Smooth muscle cell (in vitro differentiated cells): Measurements from ENCODE around the gene PACSIN3. TPM values are rescaled to one million over a fixed set of nuclear protein-coding genes. Genes with fewer than 3 reads are reported as not detected.

Source experiments
- DNase-seq: peaks from one replicate; lab custom pipeline; 2025; ENCODE audit not compliant: unreplicated experiment; lab: John Stamatoyannopoulos, UW
- H2AFZ ChIP-seq: fragments of 200-600 bp; sonication (generic); 2 replicates; pipeline ENCODE4 v1.6.0; 2016; ENCODE audit warnings: antibody characterized with exemption, low read depth, mild to moderate bottlenecking
- H3F3A ChIP-seq: fragments of 200-600 bp; sonication (generic); 2 replicates; pipeline ENCODE4 v1.6.0; 2017; ENCODE audit warnings: antibody characterized with exemption, low read depth
- H3K27ac ChIP-seq: fragments of 200-600 bp; sonication (generic); 2 replicates; pipeline ENCODE4 v1.5.1; 2016; ENCODE audit warnings: low read depth, mild to moderate bottlenecking
- H3K27me3 ChIP-seq: fragments of 200-600 bp; sonication (generic); 2 replicates; pipeline ENCODE4 v1.6.1; 2016; ENCODE audit warnings: low read depth, mild to moderate bottlenecking
- H3K36me3 ChIP-seq: fragments of 200-600 bp; sonication (generic); 2 replicates; pipeline ENCODE4 v1.5.1; 2016; ENCODE audit warnings: low read depth
- H3K4me1 ChIP-seq: fragments of 200-600 bp; sonication (generic); 2 replicates; pipeline ENCODE4 v1.5.1; 2016; ENCODE audit warnings: low read depth
- H3K4me2 ChIP-seq: fragments of 200-600 bp; sonication (generic); 2 replicates; pipeline ENCODE4 v1.6.0; 2016; ENCODE audit warnings: mild to moderate bottlenecking
- H3K4me3 ChIP-seq: fragments of 200-600 bp; sonication (generic); 2 replicates; pipeline ENCODE4 v1.5.1; 2016; ENCODE audit warnings: mild to moderate bottlenecking
- H3K79me2 ChIP-seq: fragments of 200-600 bp; sonication (generic); 2 replicates; pipeline ENCODE4 v1.6.0; 2016; ENCODE audit warnings: low read depth, mild to moderate bottlenecking
- H3K9ac ChIP-seq: fragments of 200-600 bp; sonication (generic); 2 replicates; pipeline ENCODE4 v1.6.0; 2016; ENCODE audit warnings: low read depth
- H3K9me3 ChIP-seq: fragments of 200-600 bp; sonication (generic); replicated peaks from 2 replicates; pipeline ENCODE4 v1.5.1; 2016; ENCODE audit warnings: low read depth
- H4K20me1 ChIP-seq: fragments of 200-600 bp; sonication (generic); 2 replicates; pipeline ENCODE4 v1.6.0; 2016; ENCODE audit warnings: low read depth
- WGBS: methylation state at CpG from one replicate; pipeline ENCODE4 v1.1.7; 2016; ENCODE audit warnings: low lambda C conversion rate; 5-methylcytosine and 5-hydroxymethylcytosine counted together
- microRNA-seq: library from miRNA; unstranded; fragments of <30 nt; microRNA quantifications from one replicate; pipeline ENCODE4, GENCODE V29; 2016; ENCODE audit warnings: borderline number of aligned reads
- polyA plus RNA-seq: library from polyadenylated mRNA; unstranded; fragments of >200 nt; fragmentation: Nextera tagmentation; extraction: Ambion mirVana; gene quantifications from 2 replicates; pipeline ENCODE4 v1.2.1, GENCODE V29; 2016
- small RNA-seq: library from RNA; depleted of rRNA; stranded (forward); fragments of <200 nt; gene quantifications from one replicate; pipeline ENCODE3, GENCODE V24; 2014
- total RNA-seq: library from RNA; depleted of rRNA; stranded (reverse); fragments of >200 nt; gene quantifications from 2 replicates; pipeline ENCODE4 v1.2.3, GENCODE V29; 2014
- TF ChIP-seq, protein P1 (sequence below): fragments of 200-600 bp; sonication (generic); IDR thresholded peaks from 2 replicates; pipeline ENCODE4 v1.5.1; 2017; ENCODE audit warnings: borderline replicate concordance, mild to moderate bottlenecking, antibody characterized with exemption; ENCODE audit not compliant: insufficient read depth, poor library complexity, severe bottlenecking

PACSIN3 gene
- total and polyA plus RNA-seq, 2 experiments from 2014 or later = 27.3 to 55.7 TPM

DNA sequence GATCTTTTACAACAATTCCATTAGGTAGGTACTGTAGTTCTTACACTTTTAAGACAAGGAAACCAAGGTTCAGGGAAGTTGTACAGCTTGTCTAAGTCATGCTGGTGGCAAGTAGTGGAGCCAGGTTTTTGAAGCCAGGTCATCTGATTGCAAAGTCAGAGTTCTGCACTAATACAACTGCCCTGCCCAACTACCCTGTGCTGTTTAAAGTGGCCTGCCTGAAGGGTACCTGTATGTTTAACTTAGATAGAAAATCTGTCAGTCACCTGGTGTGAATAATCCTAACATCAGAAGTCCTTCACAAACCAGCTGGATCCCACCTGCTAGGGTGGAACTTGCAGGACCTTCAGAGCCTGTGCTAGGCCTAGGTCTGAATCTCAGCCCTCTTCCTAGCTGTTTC is 53.7 kb downstream of the PACSIN3 start:
- TF ChIP-seq, protein P1, sequence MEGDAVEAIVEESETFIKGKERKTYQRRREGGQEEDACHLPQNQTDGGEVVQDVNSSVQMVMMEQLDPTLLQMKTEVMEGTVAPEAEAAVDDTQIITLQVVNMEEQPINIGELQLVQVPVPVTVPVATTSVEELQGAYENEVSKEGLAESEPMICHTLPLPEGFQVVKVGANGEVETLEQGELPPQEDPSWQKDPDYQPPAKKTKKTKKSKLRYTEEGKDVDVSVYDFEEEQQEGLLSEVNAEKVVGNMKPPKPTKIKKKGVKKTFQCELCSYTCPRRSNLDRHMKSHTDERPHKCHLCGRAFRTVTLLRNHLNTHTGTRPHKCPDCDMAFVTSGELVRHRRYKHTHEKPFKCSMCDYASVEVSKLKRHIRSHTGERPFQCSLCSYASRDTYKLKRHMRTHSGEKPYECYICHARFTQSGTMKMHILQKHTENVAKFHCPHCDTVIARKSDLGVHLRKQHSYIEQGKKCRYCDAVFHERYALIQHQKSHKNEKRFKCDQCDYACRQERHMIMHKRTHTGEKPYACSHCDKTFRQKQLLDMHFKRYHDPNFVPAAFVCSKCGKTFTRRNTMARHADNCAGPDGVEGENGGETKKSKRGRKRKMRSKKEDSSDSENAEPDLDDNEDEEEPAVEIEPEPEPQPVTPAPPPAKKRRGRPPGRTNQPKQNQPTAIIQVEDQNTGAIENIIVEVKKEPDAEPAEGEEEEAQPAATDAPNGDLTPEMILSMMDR = no peak
- no peak overlapping the region for H3K4me2 ChIP-seq
- no peak overlapping the region for H3K27ac ChIP-seq
- no peaks in the 10 kb centered on the region for H3F3A ChIP-seq
- H4K20me1 ChIP-seq = peaks cover 11% of the 10 kb centered on the region
- no peaks in the 10 kb centered on the region for H3K79me2 ChIP-seq
- no peak for DNase-seq
- H3K9ac ChIP-seq = no peak overlapping the region
- H3K36me3 ChIP-seq = no peaks in the 10 kb centered on the region
- no peaks in the 10 kb centered on the region for H3K4me1 ChIP-seq
- H2AFZ ChIP-seq = no peak overlapping the region
- no peaks in the 10 kb centered on the region for H3K9me3 ChIP-seq
- no peaks in the 10 kb centered on the region for H3K27me3 ChIP-seq
- H3K4me3 ChIP-seq = no peak overlapping the region

DNA sequence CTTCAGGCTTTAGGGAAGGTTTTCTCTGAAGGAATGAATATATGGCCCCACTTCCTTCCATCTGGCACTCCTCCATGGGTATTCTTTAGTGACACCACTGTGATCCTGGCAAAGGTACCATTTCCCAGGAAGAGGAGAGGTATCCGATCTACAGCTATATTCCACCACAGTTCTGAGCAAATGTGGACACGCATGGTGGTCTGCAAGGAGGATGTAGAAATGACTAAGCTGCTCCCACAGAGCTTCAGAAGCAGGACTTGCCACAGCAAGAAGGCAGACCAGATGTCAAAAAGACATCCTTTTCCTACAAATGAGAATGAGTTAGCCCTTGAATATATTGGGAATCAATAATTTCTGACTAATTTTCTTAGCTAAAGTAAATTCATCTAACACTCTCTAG is 55.1 kb downstream of the PACSIN3 start:
- WGBS = 84% methylated on average over 2 of the region's 2 CpGs
- Histone ChIP-seq H3K36me3 (no peaks in the 10 kb centered on the region), H3K9me3 (no peaks in the 10 kb centered on the region), H3K4me2 (no peak overlapping the region), H3K27ac (no peak overlapping the region), H3K9ac (no peak overlapping the region), H3K4me3 (no peak overlapping the region), H4K20me1 (peaks cover 3% of the 10 kb centered on the region), H2AFZ (no peak overlapping the region), H3K4me1 (no peaks in the 10 kb centered on the region), H3K27me3 (no peaks in the 10 kb centered on the region), H3K79me2 (no peaks in the 10 kb centered on the region), H3F3A (no peaks in the 10 kb centered on the region)
- DNase-seq = no peak
- TF ChIP-seq, protein P1 = no peak

DNA sequence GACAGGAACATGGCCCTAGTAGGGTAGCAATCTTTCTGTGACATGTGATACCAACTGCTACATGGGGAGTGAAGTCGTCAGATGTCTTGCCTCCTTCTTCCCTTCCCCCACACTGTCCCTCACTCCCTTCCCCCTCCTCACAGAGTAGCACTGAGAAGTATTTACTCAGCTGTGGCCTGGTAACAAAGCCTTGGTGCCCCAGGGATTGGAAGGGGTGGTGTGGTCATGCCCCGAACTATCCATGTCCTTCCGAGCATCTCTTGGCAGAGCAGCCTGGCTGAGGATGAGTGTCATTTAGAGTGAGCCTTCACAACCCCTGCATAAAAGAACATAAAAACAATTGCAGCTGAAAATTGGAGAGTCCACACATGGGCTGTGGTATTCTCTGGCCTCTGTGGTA is 55.7 kb downstream of the PACSIN3 start:
- Histone ChIP-seq H3F3A (no peaks in the 10 kb centered on the region), H3K27ac (no peak overlapping the region), H3K27me3 (no peaks in the 10 kb centered on the region), H3K4me2 (no peak overlapping the region), H3K9ac (no peak overlapping the region), H2AFZ (no peak overlapping the region), H3K36me3 (no peaks in the 10 kb centered on the region), H3K4me1 (no peaks in the 10 kb centered on the region), H3K79me2 (no peaks in the 10 kb centered on the region), H4K20me1 (peaks cover 3% of the 10 kb centered on the region), H3K9me3 (no peaks in the 10 kb centered on the region), H3K4me3 (no peak overlapping the region)
- no peak for DNase-seq
- 85% methylated on average over 3 of the region's 3 CpGs for WGBS
- TF ChIP-seq, protein P1 = no peak

Small RNA genes lying within 50 kb of the gene (microRNA-seq; reads per million reads assigned to microRNA genes)
- gene MIR6745 = not detected

Small RNA genes lying within 50 kb of the gene (small RNA-seq; reads per million reads assigned to genes)
- not detected for gene MIR6745

Other genes starting within 250 kb of the PACSIN3 start
- gene CSTPP1, start 249.7 kb downstream of the PACSIN3 start, total RNA-seq = 26.4 and 37.4 TPM in 2 replicates
- 44.8 and 45.9 TPM in 2 replicates for gene CSTPP1, start 249.7 kb downstream of the PACSIN3 start, polyA plus RNA-seq
- 71.9 and 76.5 TPM in 2 replicates for gene ARFGAP2, start 9.6 kb downstream of the PACSIN3 start, total RNA-seq
- 58.6 and 70.1 TPM in 2 replicates for gene ARFGAP2, start 9.6 kb downstream of the PACSIN3 start, polyA plus RNA-seq
- 60.1 and 64.4 TPM in 2 replicates for gene DDB2, start 28.5 kb upstream of the PACSIN3 start, total RNA-seq
- 96.0 and 104 TPM in 2 replicates for gene DDB2, start 28.5 kb upstream of the PACSIN3 start, polyA plus RNA-seq
- gene ACP2, start 62.4 kb upstream of the PACSIN3 start, total RNA-seq = 31.4 and 62.4 TPM in 2 replicates
- 25.0 and 26.3 TPM in 2 replicates for gene ACP2, start 62.4 kb upstream of the PACSIN3 start, polyA plus RNA-seq
- gene NR1H3, start 71.6 kb upstream of the PACSIN3 start, total RNA-seq = 8.1 and 8.4 TPM in 2 replicates
- gene NR1H3, start 71.6 kb upstream of the PACSIN3 start, polyA plus RNA-seq = 13.7 and 19.2 TPM in 2 replicates
- 24.2 and 27.7 TPM in 2 replicates for gene MADD, start 83.7 kb upstream of the PACSIN3 start, total RNA-seq
- 13.1 and 15.0 TPM in 2 replicates for gene MADD, start 83.7 kb upstream of the PACSIN3 start, polyA plus RNA-seq
- gene MYBPC3, start 166.3 kb upstream of the PACSIN3 start, total RNA-seq = not detected in 2 replicates
- gene MYBPC3, start 166.3 kb upstream of the PACSIN3 start, polyA plus RNA-seq = 0.03 and 0.25 TPM in 2 replicates
- not detected in 2 replicates for gene SPI1, start 192.1 kb upstream of the PACSIN3 start, total RNA-seq
- not detected in 2 replicates for gene SPI1, start 192.1 kb upstream of the PACSIN3 start, polyA plus RNA-seq
- gene SLC39A13, start 222.2 kb upstream of the PACSIN3 start, total RNA-seq = 51.7 and 56.9 TPM in 2 replicates
- gene SLC39A13, start 222.2 kb upstream of the PACSIN3 start, polyA plus RNA-seq = 138 and 143 TPM in 2 replicates
- gene PSMC3, start 240.0 kb upstream of the PACSIN3 start, total RNA-seq = 71.2 and 99.8 TPM in 2 replicates
- 200 and 211 TPM in 2 replicates for gene PSMC3, start 240.0 kb upstream of the PACSIN3 start, polyA plus RNA-seq